ENCODE measurements around the gene TXNL4B. TPM values are rescaled to one million over a fixed set of nuclear protein-coding genes. Genes with fewer than 3 reads are reported as not detected.

Gene TXNL4B
- total RNA-seq: 13.1 TPM
- 9.9 TPM for polyA plus RNA-seq
- long read RNA-seq, donor 1, partial matches to known transcripts: 0 of 1 reads
- long read RNA-seq, donor 1, other reads (novel, unspliced or antisense): 0 of 1 reads
- long read RNA-seq, donor 2: 0 reads
- long read RNA-seq, donor 3, transcript TXNL4B-201 (4 exons, 2,556 nt): major isoform, 6 of 8 reads
- long read RNA-seq, donor 3, partial matches to known transcripts: 0 of 8 reads
- long read RNA-seq, donor 3, other reads (novel, unspliced or antisense): 0 of 8 reads
- long read RNA-seq, donor 4, partial matches to known transcripts: 0 of 2 reads
- long read RNA-seq, donor 4, other reads (novel, unspliced or antisense): 0 of 2 reads
- long read RNA-seq, donor 5, transcript TXNL4B-201 (4 exons, 2,556 nt): major isoform, 5 of 24 reads
- long read RNA-seq, donor 5, partial matches to known transcripts: 19 of 24 reads
- long read RNA-seq, donor 5, other reads (novel, unspliced or antisense): 0 of 24 reads
- long read RNA-seq, donor 6, partial matches to known transcripts: 41 of 43 reads
- long read RNA-seq, donor 6, other reads (novel, unspliced or antisense): 0 of 43 reads
- long read RNA-seq, donor 7, partial matches to known transcripts: 0 of 3 reads
- long read RNA-seq, donor 7, other reads (novel, unspliced or antisense): 0 of 3 reads
- long read RNA-seq, donor 8, partial matches to known transcripts: 0 of 4 reads
- long read RNA-seq, donor 8, other reads (novel, unspliced or antisense): 0 of 4 reads
- long read RNA-seq, donor 9, transcript TXNL4B-201 (4 exons, 2,556 nt): major isoform, 6 of 35 reads
- long read RNA-seq, donor 9, partial matches to known transcripts: 29 of 35 reads
- long read RNA-seq, donor 9, other reads (novel, unspliced or antisense): 0 of 35 reads
- long read RNA-seq, donor 10, partial matches to known transcripts: 0 of 2 reads
- long read RNA-seq, donor 10, other reads (novel, unspliced or antisense): 0 of 2 reads

DNA sequence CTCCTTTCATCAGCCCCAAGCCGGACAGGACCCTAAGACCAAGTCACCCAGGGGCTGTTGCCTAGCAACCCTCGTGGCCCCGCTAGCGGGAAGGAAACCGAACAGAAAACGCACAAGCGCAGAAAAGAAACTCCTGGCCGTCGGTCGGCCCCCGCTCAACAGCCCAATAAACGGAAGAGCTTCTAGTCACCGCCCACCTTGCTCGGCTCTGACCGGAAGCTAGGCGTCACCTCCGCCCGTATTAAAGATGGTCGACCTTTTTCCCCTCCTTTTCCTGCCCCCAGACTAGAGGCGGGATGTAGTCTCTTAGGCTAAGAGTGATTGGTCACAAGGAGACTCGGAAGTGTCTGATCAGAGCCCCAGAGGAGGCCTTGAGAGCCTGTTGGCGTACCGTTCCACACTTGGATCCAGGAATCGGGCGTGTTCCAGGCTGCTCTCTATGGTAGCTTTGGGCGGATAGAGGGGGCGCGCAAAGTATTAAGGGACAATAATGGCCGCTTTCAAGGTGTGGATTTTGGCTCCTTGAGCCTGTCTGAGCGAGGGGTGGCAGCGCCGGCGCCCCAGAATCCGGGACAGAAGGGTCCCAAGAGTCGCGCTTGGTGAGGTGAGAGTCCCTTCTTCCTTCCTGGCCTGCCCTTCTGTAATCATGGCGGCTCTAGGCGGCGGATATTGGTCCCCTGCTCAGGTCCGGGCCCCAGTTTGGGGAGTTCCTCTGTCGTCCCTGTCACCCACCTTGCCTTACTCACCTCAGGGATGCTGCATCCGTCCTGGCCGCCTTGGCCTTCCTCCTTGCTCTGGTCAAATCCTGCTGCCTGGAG, at the start of gene TXNL4B, which contains the start of gene DHX38:
Gene TXNL4B, minus strand, starts transcription at position 173 of the 818 bp plus-strand sequence. CDS start 2,871 bp downstream, outside the sequence.
Gene DHX38, plus strand, starts transcription at position 400 of the 818 bp plus-strand sequence. CDS start 2,311 bp downstream, outside the sequence.
- Histone ChIP-seq H3K36me3 (ENCODE audit: control insufficient read depth in 2 of 2, insufficient read depth in 2 of 2, low read length in 1 of 2) (peaks cover 34 to 42% of the 10 kb centered on the region in 2 donors), H3K27me3 (ENCODE audit: control insufficient read depth in 2 of 2, insufficient read depth in 1 of 2, low read length in 1 of 2) (no peaks in the 10 kb centered on the region), H3K9me3 (ENCODE audit: control insufficient read depth in 2 of 2, insufficient read depth in 1 of 2, low read length in 1 of 2) (no peaks in the 10 kb centered on the region), H3K4me1 (ENCODE audit: control insufficient read depth in 2 of 2, insufficient read depth in 2 of 2, low read length in 2 of 2) (peaks cover 14 to 17% of the 10 kb centered on the region in 2 donors), H3K27ac (ENCODE audit: low read depth in 1 of 2, low read length in 1 of 2) (peak within 1 kb of the TSS; percentile 90 to 93), H3K4me3 (ENCODE audit: low read length in 2 of 2) (peak within 1 kb of the TSS; percentile 77 to 100)
- peak; percentile 89 to 98 (median 96) for DNase-seq (ENCODE audit: low read depth in 6 of 9, low spot score in 9 of 9)
- under 1% methylated on average over 43 of the region's 43 CpGs for WGBS

DNA sequence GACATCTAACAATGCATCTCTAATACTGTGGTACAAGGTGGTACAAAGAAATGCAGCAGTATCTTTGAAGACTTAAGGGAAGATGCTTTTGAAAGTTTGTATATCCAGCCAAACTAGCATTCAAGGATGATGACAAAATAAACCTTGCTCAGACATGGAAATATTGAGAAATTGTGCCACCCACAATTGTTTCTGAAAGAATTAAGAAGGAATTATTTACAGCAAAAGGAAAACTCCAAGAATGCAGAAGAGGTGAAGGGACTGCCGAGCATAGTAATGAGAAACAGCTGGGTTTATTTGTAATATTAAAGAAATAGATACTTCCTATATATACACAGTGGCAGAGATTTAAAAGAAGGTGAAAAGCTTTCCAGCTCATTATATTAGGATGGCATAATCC, 49.1 kb upstream of the TXNL4B start:
- Histone ChIP-seq H3K27ac (ENCODE audit: low read depth in 1 of 2, low read length in 1 of 2) (no peak overlapping the region), H3K36me3 (ENCODE audit: control insufficient read depth in 2 of 2, insufficient read depth in 2 of 2, low read length in 1 of 2) (no peaks in the 10 kb centered on the region), H3K27me3 (ENCODE audit: control insufficient read depth in 2 of 2, insufficient read depth in 1 of 2, low read length in 1 of 2) (no peaks in the 10 kb centered on the region), H3K4me3 (ENCODE audit: low read length in 2 of 2) (no peak overlapping the region), H3K4me1 (ENCODE audit: control insufficient read depth in 2 of 2, insufficient read depth in 2 of 2, low read length in 2 of 2) (no peaks in the 10 kb centered on the region), H3K9me3 (ENCODE audit: control insufficient read depth in 2 of 2, insufficient read depth in 1 of 2, low read length in 1 of 2) (no peaks in the 10 kb centered on the region)
- 97% methylated on average over 1 of the region's 1 CpG for WGBS
- DNase-seq (ENCODE audit: low read depth in 6 of 9, low spot score in 9 of 9): no peak

DNA sequence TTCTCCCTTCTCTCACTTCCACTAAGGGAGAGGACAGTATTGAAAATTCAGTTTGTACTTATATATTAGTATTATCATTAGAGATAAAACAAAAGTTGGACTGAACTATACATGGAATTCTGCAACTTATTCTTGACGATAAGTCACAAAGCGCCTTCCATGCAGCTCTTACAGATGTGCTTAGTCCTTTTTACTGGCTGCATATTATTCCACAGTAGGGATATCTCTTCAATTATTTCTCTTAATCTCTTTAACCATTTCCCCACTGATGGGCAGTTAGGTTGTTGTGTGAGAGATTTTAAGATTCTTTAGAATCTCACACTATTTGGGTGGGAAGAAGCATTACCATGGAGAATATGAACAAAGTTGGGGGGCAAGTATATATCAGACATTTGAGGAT, 46.5 kb upstream of the TXNL4B start:
- Histone ChIP-seq H3K27ac (ENCODE audit: low read depth in 1 of 2, low read length in 1 of 2) (no peak overlapping the region), H3K9me3 (ENCODE audit: control insufficient read depth in 2 of 2, insufficient read depth in 1 of 2, low read length in 1 of 2) (no peaks in the 10 kb centered on the region)
- WGBS: 100% methylated on average over 2 of the region's 2 CpGs

GRCh38 chr16:72138064-72138572, 44.7 kb upstream of the TXNL4B start:
- no peak overlapping the region for H3K27ac ChIP-seq (ENCODE audit: low read depth in 1 of 2, low read length in 1 of 2)
- 98% methylated on average over 4 of the region's 4 CpGs for WGBS
- no peaks in the 10 kb centered on the region for H3K9me3 ChIP-seq (ENCODE audit: control insufficient read depth in 2 of 2, insufficient read depth in 1 of 2, low read length in 1 of 2)
- no peak overlapping the region for H3K4me3 ChIP-seq (ENCODE audit: low read length in 2 of 2)
- H3K4me1 ChIP-seq (ENCODE audit: control insufficient read depth in 2 of 2, insufficient read depth in 2 of 2, low read length in 2 of 2): no peaks in the 10 kb centered on the region
- no peaks in the 10 kb centered on the region for H3K27me3 ChIP-seq (ENCODE audit: control insufficient read depth in 2 of 2, insufficient read depth in 1 of 2, low read length in 1 of 2)
- no peak for DNase-seq (ENCODE audit: low read depth in 6 of 9, low spot score in 9 of 9)
- H3K36me3 ChIP-seq (ENCODE audit: control insufficient read depth in 2 of 2, insufficient read depth in 2 of 2, low read length in 1 of 2): peaks cover 0 to 4% of the 10 kb centered on the region in 2 donors

More for the DNA sequence above, 46.5 kb upstream of the TXNL4B start:
- no peaks in the 10 kb centered on the region for H3K27me3 ChIP-seq (ENCODE audit: control insufficient read depth in 2 of 2, insufficient read depth in 1 of 2, low read length in 1 of 2)
- no peak for DNase-seq (ENCODE audit: low read depth in 6 of 9, low spot score in 9 of 9)
- no peak overlapping the region for H3K4me3 ChIP-seq (ENCODE audit: low read length in 2 of 2)
- no peaks in the 10 kb centered on the region for H3K4me1 ChIP-seq (ENCODE audit: control insufficient read depth in 2 of 2, insufficient read depth in 2 of 2, low read length in 2 of 2)
- H3K36me3 ChIP-seq (ENCODE audit: control insufficient read depth in 2 of 2, insufficient read depth in 2 of 2, low read length in 1 of 2): peaks cover 0 to 4% of the 10 kb centered on the region in 2 donors

- 96% methylated on average over 15 of the region's 15 CpGs for WGBS
- Histone ChIP-seq H3K9me3 (ENCODE audit: control insufficient read depth in 2 of 2, insufficient read depth in 1 of 2, low read length in 1 of 2) (no peaks in the 10 kb centered on the region), H3K4me3 (ENCODE audit: low read length in 2 of 2) (no peak overlapping the region), H3K4me1 (ENCODE audit: control insufficient read depth in 2 of 2, insufficient read depth in 2 of 2, low read length in 2 of 2) (no peaks in the 10 kb centered on the region), H3K27me3 (ENCODE audit: control insufficient read depth in 2 of 2, insufficient read depth in 1 of 2, low read length in 1 of 2) (no peaks in the 10 kb centered on the region), H3K27ac (ENCODE audit: low read depth in 1 of 2, low read length in 1 of 2) (no peak overlapping the region), H3K36me3 (ENCODE audit: control insufficient read depth in 2 of 2, insufficient read depth in 2 of 2, low read length in 1 of 2) (peaks cover 0 to 6% of the 10 kb centered on the region in 2 donors)
- no peak for DNase-seq (ENCODE audit: low read depth in 6 of 9, low spot score in 9 of 9)
Measured at GRCh38 chr16:72137380-72138063, 44.1 kb upstream of the TXNL4B start.

DNA sequence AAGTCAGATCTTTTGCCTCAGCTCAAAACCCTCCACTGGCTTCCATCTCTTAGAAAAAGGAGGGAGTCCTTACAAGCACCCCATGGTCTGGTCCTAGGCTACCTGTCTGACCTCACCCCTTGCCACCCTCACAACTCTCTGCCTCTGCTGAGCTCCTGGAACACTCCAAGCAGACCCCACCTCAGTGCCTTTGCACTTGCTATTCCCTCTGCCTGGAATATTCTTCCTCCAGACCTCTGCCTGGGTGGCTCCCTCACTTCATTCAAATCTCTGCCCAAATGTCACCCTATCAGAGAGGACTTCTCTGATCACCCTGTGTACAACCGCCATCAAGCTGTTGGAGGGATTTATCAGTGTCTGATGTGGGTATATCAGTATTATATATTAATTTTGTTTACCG, 41.1 kb upstream of the TXNL4B start:
- 97% methylated on average over 2 of the region's 2 CpGs for WGBS
- no peak overlapping the region for H3K27ac ChIP-seq (ENCODE audit: low read depth in 1 of 2, low read length in 1 of 2)
- no peak for DNase-seq (ENCODE audit: low read depth in 6 of 9, low spot score in 9 of 9)

DNA sequence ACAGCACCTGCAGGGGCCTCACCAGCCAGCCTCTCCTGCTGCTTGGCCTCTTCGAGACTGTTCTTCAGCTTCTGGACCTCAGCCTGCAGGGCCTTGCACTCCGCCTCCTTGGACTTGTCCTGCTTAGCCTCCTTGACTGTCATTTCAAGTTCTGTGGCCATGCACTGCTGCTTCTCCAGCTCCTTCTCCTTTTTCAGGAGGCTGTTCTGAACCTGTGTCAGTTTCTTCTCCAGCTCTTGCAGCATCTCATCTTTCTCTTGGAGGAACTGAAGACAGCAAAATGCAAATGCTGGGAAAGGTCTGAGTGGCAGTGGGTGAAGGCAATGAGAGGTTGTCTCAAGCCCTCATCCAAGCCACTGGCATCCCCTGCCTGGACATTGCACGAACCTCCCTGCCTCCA, 39.3 kb upstream of the TXNL4B start:
- DNase-seq (ENCODE audit: low read depth in 6 of 9, low spot score in 9 of 9): no peak
- no peaks in the 10 kb centered on the region for H3K4me1 ChIP-seq (ENCODE audit: control insufficient read depth in 2 of 2, insufficient read depth in 2 of 2, low read length in 2 of 2)
- H3K4me3 ChIP-seq (ENCODE audit: low read length in 2 of 2): no peak overlapping the region
- WGBS: 100% methylated on average over 3 of the region's 3 CpGs
- H3K36me3 ChIP-seq (ENCODE audit: control insufficient read depth in 2 of 2, insufficient read depth in 2 of 2, low read length in 1 of 2): peaks cover 0 to 7% of the 10 kb centered on the region in 2 donors
- no peak overlapping the region for H3K27ac ChIP-seq (ENCODE audit: low read depth in 1 of 2, low read length in 1 of 2)
- no peaks in the 10 kb centered on the region for H3K9me3 ChIP-seq (ENCODE audit: control insufficient read depth in 2 of 2, insufficient read depth in 1 of 2, low read length in 1 of 2)
- H3K27me3 ChIP-seq (ENCODE audit: control insufficient read depth in 2 of 2, insufficient read depth in 1 of 2, low read length in 1 of 2): no peaks in the 10 kb centered on the region

More for the DNA sequence above, 41.1 kb upstream of the TXNL4B start:
- no peaks in the 10 kb centered on the region for H3K4me1 ChIP-seq (ENCODE audit: control insufficient read depth in 2 of 2, insufficient read depth in 2 of 2, low read length in 2 of 2)
- H3K27me3 ChIP-seq (ENCODE audit: control insufficient read depth in 2 of 2, insufficient read depth in 1 of 2, low read length in 1 of 2): no peaks in the 10 kb centered on the region
- no peak overlapping the region for H3K4me3 ChIP-seq (ENCODE audit: low read length in 2 of 2)
- H3K9me3 ChIP-seq (ENCODE audit: control insufficient read depth in 2 of 2, insufficient read depth in 1 of 2, low read length in 1 of 2): no peaks in the 10 kb centered on the region
- peaks cover 0 to 7% of the 10 kb centered on the region in 2 donors for H3K36me3 ChIP-seq (ENCODE audit: control insufficient read depth in 2 of 2, insufficient read depth in 2 of 2, low read length in 1 of 2)

GRCh38 chr16:72131036-72131435, 37.6 kb upstream of the TXNL4B start:
- Histone ChIP-seq H3K27ac (ENCODE audit: low read depth in 1 of 2, low read length in 1 of 2) (no peak overlapping the region), H3K27me3 (ENCODE audit: control insufficient read depth in 2 of 2, insufficient read depth in 1 of 2, low read length in 1 of 2) (no peaks in the 10 kb centered on the region), H3K4me1 (ENCODE audit: control insufficient read depth in 2 of 2, insufficient read depth in 2 of 2, low read length in 2 of 2) (no peaks in the 10 kb centered on the region), H3K4me3 (ENCODE audit: low read length in 2 of 2) (no peak overlapping the region), H3K9me3 (ENCODE audit: control insufficient read depth in 2 of 2, insufficient read depth in 1 of 2, low read length in 1 of 2) (no peaks in the 10 kb centered on the region), H3K36me3 (ENCODE audit: control insufficient read depth in 2 of 2, insufficient read depth in 2 of 2, low read length in 1 of 2) (peaks cover 0 to 3% of the 10 kb centered on the region in 2 donors)
- DNase-seq (ENCODE audit: low read depth in 6 of 9, low spot score in 9 of 9): no peak
- WGBS: 94% methylated on average over 6 of the region's 6 CpGs
